ENCODE results near the gene BCAS1.
A peak's percentile ranks its signal among the peaks of the same experiment; 100 is the strongest.

The BCAS1 gene

DNA sequence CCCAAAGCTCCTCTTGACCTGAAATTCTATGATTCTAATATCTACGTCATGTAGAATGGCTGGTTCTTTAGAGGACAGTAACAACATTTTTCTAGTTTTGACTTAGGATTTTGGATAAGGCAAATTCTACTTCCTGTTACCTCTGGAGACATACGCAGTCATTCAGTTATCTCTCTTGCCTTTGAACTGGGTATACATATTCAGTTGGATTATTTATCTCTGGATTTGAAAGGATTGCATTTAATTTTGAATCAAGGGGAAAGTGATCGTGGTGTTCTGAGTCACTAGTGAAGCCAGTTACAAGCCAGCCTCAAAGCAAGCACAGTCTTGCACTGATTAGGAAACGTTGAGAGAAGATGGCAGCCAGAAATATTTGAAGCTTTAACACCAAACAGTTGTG, 35.3 kb upstream of the BCAS1 start:
- H3K27me3 ChIP-seq (ENCODE audit: insufficient read depth, low read length, poor library complexity), result no peaks in the 10 kb centered on the region
- H3K18ac ChIP-seq (ENCODE audit: low read length), result no peak overlapping the region
- no peak overlapping the region for H3K9ac ChIP-seq (ENCODE audit: low read length)
- H2AK5ac ChIP-seq (ENCODE audit: low read length), result no peak overlapping the region
- H3K27ac ChIP-seq (ENCODE audit: low read depth, low read length), result no peak overlapping the region
- no peak for DNase-seq
- H2BK120ac ChIP-seq (ENCODE audit: low read depth, low read length), result no peak overlapping the region
- H3K79me2 ChIP-seq (ENCODE audit: control insufficient read depth, insufficient read depth, low read length), result no peaks in the 10 kb centered on the region
- no peak overlapping the region for H3K4me2 ChIP-seq (ENCODE audit: low read length)
- no peak overlapping the region for H4K8ac ChIP-seq (ENCODE audit: low read depth, low read length)
- WGBS (ENCODE audit: extremely low coverage, insufficient coverage, low lambda C conversion rate), result no CpG with 5 or more reads among the region's 4 CpGs
- no peak overlapping the region for H2BK15ac ChIP-seq (replicated peaks; ENCODE audit: low read depth)
- no peak overlapping the region for H4K5ac ChIP-seq (ENCODE audit: low read length)
- H3K36me3 ChIP-seq (ENCODE audit: control insufficient read depth, insufficient read depth, low read length), result no peaks in the 10 kb centered on the region
- no peak overlapping the region for H2BK5ac ChIP-seq (ENCODE audit: low read length)
- no peak overlapping the region for H3K4me3 ChIP-seq (ENCODE audit: low read length)
- H3K79me1 ChIP-seq (ENCODE audit: low read length), result no peaks in the 10 kb centered on the region
- H3K4ac ChIP-seq (ENCODE audit: low read depth, low read length), result no peak overlapping the region
- H3K56ac ChIP-seq (ENCODE audit: low read length), result no peak overlapping the region
- H3K4me1 ChIP-seq (ENCODE audit: control insufficient read depth, low read depth, low read length), result peaks cover 3% of the 10 kb centered on the region
- H3K23ac ChIP-seq (ENCODE audit: low read length), result no peak overlapping the region

DNA sequence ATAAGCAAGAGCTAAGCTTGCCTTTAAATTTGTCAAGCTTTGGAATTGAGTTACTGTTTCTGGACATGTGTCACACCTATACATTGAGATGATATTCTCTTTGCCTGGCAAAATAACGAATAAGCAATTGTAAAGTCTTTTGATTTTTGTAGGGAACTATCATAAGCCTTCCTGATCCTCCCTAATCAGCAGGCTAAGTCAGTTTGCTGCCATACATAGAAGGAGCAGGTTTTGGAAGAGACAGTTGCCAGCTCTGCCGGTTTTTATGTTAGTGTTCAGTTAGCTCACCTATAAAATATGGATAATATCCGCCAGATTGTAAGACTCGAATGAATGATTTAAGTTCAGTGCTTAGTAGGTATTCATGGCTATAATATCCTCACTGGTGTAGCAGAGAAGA, 34.4 kb upstream of the BCAS1 start:
- Histone ChIP-seq H3K4me1 (ENCODE audit: control insufficient read depth, low read depth, low read length) (peaks cover 3% of the 10 kb centered on the region), H3K56ac (ENCODE audit: low read length) (no peak overlapping the region), H3K4me2 (ENCODE audit: low read length) (no peak overlapping the region), H2BK15ac (replicated peaks; ENCODE audit: low read depth) (no peak overlapping the region), H3K27ac (ENCODE audit: low read depth, low read length) (no peak overlapping the region), H3K36me3 (ENCODE audit: control insufficient read depth, insufficient read depth, low read length) (no peaks in the 10 kb centered on the region), H3K4me3 (ENCODE audit: low read length) (no peak overlapping the region), H2AK5ac (ENCODE audit: low read length) (no peak overlapping the region), H3K27me3 (ENCODE audit: insufficient read depth, low read length, poor library complexity) (no peaks in the 10 kb centered on the region), H2BK120ac (ENCODE audit: low read depth, low read length) (no peak overlapping the region), H3K79me2 (ENCODE audit: control insufficient read depth, insufficient read depth, low read length) (no peaks in the 10 kb centered on the region), H3K23ac (ENCODE audit: low read length) (no peak overlapping the region), H3K4ac (ENCODE audit: low read depth, low read length) (no peak overlapping the region), H3K79me1 (ENCODE audit: low read length) (no peaks in the 10 kb centered on the region), H4K5ac (ENCODE audit: low read length) (no peak overlapping the region), H2BK5ac (ENCODE audit: low read length) (no peak overlapping the region), H4K8ac (ENCODE audit: low read depth, low read length) (no peak overlapping the region), H3K9ac (ENCODE audit: low read length) (no peak overlapping the region), H3K18ac (ENCODE audit: low read length) (no peak overlapping the region)
- WGBS (ENCODE audit: extremely low coverage, insufficient coverage, low lambda C conversion rate), result no CpG with 5 or more reads among the region's 4 CpGs
- no peak for DNase-seq

DNA sequence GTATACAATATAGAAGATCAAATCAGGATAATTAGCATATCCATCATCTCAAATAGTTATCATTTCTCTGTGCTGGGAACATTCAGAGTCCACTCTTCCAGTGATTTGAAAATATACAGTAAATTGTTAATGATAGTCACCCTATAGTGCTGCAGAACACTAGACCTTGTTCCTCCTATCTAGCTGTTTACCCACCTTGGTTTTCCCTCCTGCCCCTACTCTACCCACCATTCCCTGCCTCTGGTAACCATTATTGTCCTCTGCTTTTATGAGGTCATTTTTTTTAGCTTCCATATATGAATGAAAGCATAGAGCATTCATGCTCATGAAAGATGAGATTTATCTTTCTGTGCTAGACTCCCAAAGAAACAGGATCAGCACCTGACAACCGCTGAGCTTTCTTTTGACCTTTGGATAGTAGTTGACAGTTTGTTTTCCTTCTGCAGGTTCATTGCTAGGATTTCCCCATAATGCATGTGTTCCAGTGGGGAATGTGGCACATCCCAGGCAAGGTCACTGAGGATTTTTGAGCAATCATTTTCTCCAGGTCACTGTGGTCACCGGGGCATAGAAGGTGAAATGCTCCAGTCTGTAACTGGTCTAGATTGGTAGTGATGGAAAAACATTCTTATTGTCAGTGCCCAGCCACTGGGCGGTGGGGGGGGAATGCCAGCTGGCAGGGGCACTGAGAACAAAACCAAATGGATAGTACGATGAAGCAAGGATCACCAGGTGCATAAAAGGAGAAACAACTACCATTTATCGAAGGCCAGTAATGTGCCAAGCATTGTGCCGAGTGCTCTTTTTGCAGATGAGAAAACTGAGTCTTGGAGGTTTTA, 33.6 kb upstream of the BCAS1 start:
- Histone ChIP-seq H2AK5ac (ENCODE audit: low read length) (no peak overlapping the region), H2BK120ac (ENCODE audit: low read depth, low read length) (no peak overlapping the region), H3K4ac (ENCODE audit: low read depth, low read length) (no peak overlapping the region), H3K4me2 (ENCODE audit: low read length) (no peak overlapping the region), H3K56ac (ENCODE audit: low read length) (no peak overlapping the region), H3K79me1 (ENCODE audit: low read length) (no peaks in the 10 kb centered on the region), H2BK15ac (replicated peaks; ENCODE audit: low read depth) (no peak overlapping the region), H2BK5ac (ENCODE audit: low read length) (no peak overlapping the region), H4K8ac (ENCODE audit: low read depth, low read length) (no peak overlapping the region), H3K27ac (ENCODE audit: low read depth, low read length) (no peak overlapping the region), H3K79me2 (ENCODE audit: control insufficient read depth, insufficient read depth, low read length) (no peaks in the 10 kb centered on the region), H3K4me1 (ENCODE audit: control insufficient read depth, low read depth, low read length) (peaks cover 3% of the 10 kb centered on the region), H3K23ac (ENCODE audit: low read length) (no peak overlapping the region), H3K18ac (ENCODE audit: low read length) (no peak overlapping the region), H3K36me3 (ENCODE audit: control insufficient read depth, insufficient read depth, low read length) (no peaks in the 10 kb centered on the region), H3K9ac (ENCODE audit: low read length) (no peak overlapping the region), H3K4me3 (ENCODE audit: low read length) (no peak overlapping the region), H3K27me3 (ENCODE audit: insufficient read depth, low read length, poor library complexity) (no peaks in the 10 kb centered on the region), H4K5ac (ENCODE audit: low read length) (no peak overlapping the region)
- no CpG with 5 or more reads among the region's 6 CpGs for WGBS (ENCODE audit: extremely low coverage, insufficient coverage, low lambda C conversion rate)
- DNase-seq, result no peak

DNA sequence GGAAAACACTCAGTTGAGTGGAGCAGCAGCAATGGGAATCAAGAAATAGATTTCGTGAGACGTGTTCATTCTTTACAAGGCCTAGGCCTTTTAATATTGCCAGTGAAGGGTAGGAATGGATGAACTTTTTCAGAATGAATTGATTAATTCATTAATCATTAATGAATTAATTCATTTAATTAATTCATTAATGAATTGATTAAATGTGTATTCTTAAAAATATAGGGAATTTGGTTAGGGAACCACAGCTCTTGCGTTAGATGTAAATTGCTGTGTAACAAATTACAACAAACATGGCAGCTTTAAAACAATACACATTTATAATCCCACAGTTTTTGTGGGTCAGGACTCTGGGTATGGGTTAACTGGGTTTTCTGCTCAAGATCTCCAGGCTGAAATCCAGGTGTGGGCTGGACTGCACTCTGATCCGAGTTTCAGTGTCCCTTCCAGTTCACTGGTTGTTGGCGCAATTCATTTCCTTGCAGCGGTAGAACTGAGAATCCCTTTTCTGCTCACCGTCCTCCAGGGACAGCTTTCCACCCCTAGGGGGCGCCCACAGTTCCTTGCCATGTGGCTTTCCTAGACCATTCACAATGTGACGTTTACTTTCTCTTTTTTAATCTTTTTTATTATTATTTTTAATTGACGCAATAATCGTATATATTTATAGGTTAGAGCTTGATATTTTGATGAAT, 32.8 kb upstream of the BCAS1 start:
- no peak overlapping the region for H2BK120ac ChIP-seq (ENCODE audit: low read depth, low read length)
- H3K9ac ChIP-seq (ENCODE audit: low read length), result no peak overlapping the region
- no peaks in the 10 kb centered on the region for H3K79me2 ChIP-seq (ENCODE audit: control insufficient read depth, insufficient read depth, low read length)

DNA sequence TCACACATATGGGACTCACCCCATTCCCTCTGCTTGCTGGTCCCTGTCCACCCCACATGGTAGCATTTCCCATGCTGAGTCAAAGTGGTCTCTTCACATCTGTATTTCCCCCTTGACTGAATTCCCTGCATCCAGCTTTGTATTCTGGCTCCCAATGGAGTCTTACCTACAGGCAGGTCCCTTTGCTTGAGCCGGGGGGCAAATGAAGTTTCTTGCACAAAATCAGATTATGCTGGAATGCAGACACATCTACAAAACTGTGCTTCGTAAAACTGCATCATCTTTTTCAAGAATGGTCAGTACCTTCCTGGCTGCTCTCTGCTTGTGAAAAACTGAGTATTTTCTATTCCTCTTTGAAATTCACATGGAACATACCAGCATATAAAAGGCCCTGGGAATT, 32.1 kb upstream of the BCAS1 start:
- H4K5ac ChIP-seq (ENCODE audit: low read length), result no peak overlapping the region
- H3K27me3 ChIP-seq (ENCODE audit: insufficient read depth, low read length, poor library complexity), result no peaks in the 10 kb centered on the region
- no peak overlapping the region for H3K18ac ChIP-seq (ENCODE audit: low read length)
- no CpG with 5 or more reads among the region's 2 CpGs for WGBS (ENCODE audit: extremely low coverage, insufficient coverage, low lambda C conversion rate)
- no peak overlapping the region for H4K8ac ChIP-seq (ENCODE audit: low read depth, low read length)
- peaks cover 3% of the 10 kb centered on the region for H3K4me1 ChIP-seq (ENCODE audit: control insufficient read depth, low read depth, low read length)
- H3K79me1 ChIP-seq (ENCODE audit: low read length), result no peaks in the 10 kb centered on the region
- H3K27ac ChIP-seq (ENCODE audit: low read depth, low read length), result no peak overlapping the region
- no peak overlapping the region for H3K23ac ChIP-seq (ENCODE audit: low read length)
- no peak overlapping the region for H2AK5ac ChIP-seq (ENCODE audit: low read length)
- no peak overlapping the region for H3K4me3 ChIP-seq (ENCODE audit: low read length)
- no peak for DNase-seq
- H3K56ac ChIP-seq (ENCODE audit: low read length), result no peak overlapping the region
- no peak overlapping the region for H3K4ac ChIP-seq (ENCODE audit: low read depth, low read length)
- H3K4me2 ChIP-seq (ENCODE audit: low read length), result no peak overlapping the region
- H3K9ac ChIP-seq (ENCODE audit: low read length), result no peak overlapping the region
- no peaks in the 10 kb centered on the region for H3K79me2 ChIP-seq (ENCODE audit: control insufficient read depth, insufficient read depth, low read length)
- H2BK15ac ChIP-seq (replicated peaks; ENCODE audit: low read depth), result no peak overlapping the region
- H2BK120ac ChIP-seq (ENCODE audit: low read depth, low read length), result no peak overlapping the region
- H2BK5ac ChIP-seq (ENCODE audit: low read length), result no peak overlapping the region
- no peaks in the 10 kb centered on the region for H3K36me3 ChIP-seq (ENCODE audit: control insufficient read depth, insufficient read depth, low read length)

More for the DNA sequence above, 32.8 kb upstream of the BCAS1 start:
- H2AK5ac ChIP-seq (ENCODE audit: low read length), result no peak overlapping the region
- H3K27me3 ChIP-seq (ENCODE audit: insufficient read depth, low read length, poor library complexity), result no peaks in the 10 kb centered on the region
- H3K79me1 ChIP-seq (ENCODE audit: low read length), result no peaks in the 10 kb centered on the region
- no peak overlapping the region for H3K4ac ChIP-seq (ENCODE audit: low read depth, low read length)
- no peak overlapping the region for H2BK5ac ChIP-seq (ENCODE audit: low read length)
- peak; percentile 82 for DNase-seq
- no peak overlapping the region for H3K56ac ChIP-seq (ENCODE audit: low read length)
- no peak overlapping the region for H4K8ac ChIP-seq (ENCODE audit: low read depth, low read length)
- peaks cover 3% of the 10 kb centered on the region for H3K4me1 ChIP-seq (ENCODE audit: control insufficient read depth, low read depth, low read length)
- no peak overlapping the region for H4K5ac ChIP-seq (ENCODE audit: low read length)
- H2BK15ac ChIP-seq (replicated peaks; ENCODE audit: low read depth), result no peak overlapping the region
- no peak overlapping the region for H3K27ac ChIP-seq (ENCODE audit: low read depth, low read length)
- H3K23ac ChIP-seq (ENCODE audit: low read length), result no peak overlapping the region
- WGBS (ENCODE audit: extremely low coverage, insufficient coverage, low lambda C conversion rate), result no CpG with 5 or more reads among the region's 11 CpGs
- H3K36me3 ChIP-seq (ENCODE audit: control insufficient read depth, insufficient read depth, low read length), result no peaks in the 10 kb centered on the region
- no peak overlapping the region for H3K4me3 ChIP-seq (ENCODE audit: low read length)
- H3K4me2 ChIP-seq (ENCODE audit: low read length), result no peak overlapping the region
- no peak overlapping the region for H3K18ac ChIP-seq (ENCODE audit: low read length)
